RWPE2 (cell line): ENCODE data around the gene RNF112.

Experiments
- ATAC-seq: fragments of 200-7000 bp; cut with Tn5 transposase; 3 replicates; pipeline ENCODE4 v1.9.1; 2021; ENCODE audit warnings: low read depth
- DNase-seq: peaks from one replicate; pipeline ENCODE4 v3.0.0-alpha.2; 2020; ENCODE audit warnings: low spot score
- H3K27ac ChIP-seq: fragments of 450-650 bp; 2 replicates; pipeline ENCODE4 v1.5.1; 2017; ENCODE audit warnings: mild to moderate bottlenecking; ENCODE audit not compliant: poor library complexity, severe bottlenecking
- H3K27me3 ChIP-seq: fragments of 250-450 bp; sonication (Bioruptor Pico); 2 replicates; pipeline ENCODE4 v1.5.1; 2021; ENCODE audit warnings: mild to moderate bottlenecking, moderate library complexity; ENCODE audit not compliant: insufficient read depth, poor library complexity, severe bottlenecking
- H3K36me3 ChIP-seq: fragments of 250-450 bp; sonication (Bioruptor Pico); 2 replicates; pipeline ENCODE4 v1.5.1; 2020; ENCODE audit warnings: low read depth, mild to moderate bottlenecking, moderate library complexity
- H3K4me1 ChIP-seq: fragments of 250-450 bp; sonication (Bioruptor Pico); 2 replicates; pipeline ENCODE4 v1.5.1; 2021; ENCODE audit warnings: mild to moderate bottlenecking, moderate library complexity; ENCODE audit not compliant: insufficient read depth, poor library complexity, severe bottlenecking
- H3K4me3 ChIP-seq: fragments of 250-450 bp; sonication (Bioruptor Pico); 2 replicates; pipeline ENCODE4 v1.5.1; 2021; ENCODE audit warnings: mild to moderate bottlenecking, moderate library complexity; ENCODE audit not compliant: severe bottlenecking
- H3K9me3 ChIP-seq: fragments of 250-450 bp; sonication (Bioruptor Pico); 2 replicates; pipeline ENCODE4 v1.5.1; 2021; ENCODE audit warnings: mild to moderate bottlenecking, moderate library complexity; ENCODE audit not compliant: severe bottlenecking
- CTCF ChIP-seq: fragments of 450-650 bp; IDR thresholded peaks from one replicate; pipeline ENCODE4 v1.5.1; 2017; ENCODE audit warnings: mild to moderate bottlenecking, moderate library complexity; ENCODE audit not compliant: poor library complexity, severe bottlenecking

The RNF112 gene

GRCh38 chr17:19411631-19412030 is 599 bp downstream of the RNF112 start:
- TF ChIP-seq CTCF: no peak
- no peaks in the 10 kb centered on the region for H3K36me3 ChIP-seq
- no peak overlapping the region for H3K4me3 ChIP-seq
- no peak for ATAC-seq
- no peaks in the 10 kb centered on the region for H3K27me3 ChIP-seq
- no peaks in the 10 kb centered on the region for H3K9me3 ChIP-seq
- no peak for DNase-seq
- H3K4me1 ChIP-seq: peaks cover 7% of the 10 kb centered on the region
- no peak overlapping the region for H3K27ac ChIP-seq

- Histone ChIP-seq H3K4me3 (no peak overlapping the region), H3K36me3 (no peaks in the 10 kb centered on the region), H3K27me3 (no peaks in the 10 kb centered on the region), H3K4me1 (peaks cover 7% of the 10 kb centered on the region), H3K27ac (no peak overlapping the region), H3K9me3 (no peaks in the 10 kb centered on the region)
- ATAC-seq (no peak), DNase-seq (no peak)
- TF ChIP-seq CTCF: no peak
These were observed 1.5 kb downstream of the RNF112 start for GRCh38 chr17:19412510-19412909.

- ATAC-seq: no peak
- TF ChIP-seq CTCF: no peak
- H3K36me3 ChIP-seq: no peaks in the 10 kb centered on the region
- no peak for DNase-seq
- no peak overlapping the region for H3K27ac ChIP-seq
- no peaks in the 10 kb centered on the region for H3K27me3 ChIP-seq
- no peak overlapping the region for H3K4me3 ChIP-seq
- H3K4me1 ChIP-seq: peaks cover 7% of the 10 kb centered on the region
- H3K9me3 ChIP-seq: no peaks in the 10 kb centered on the region
These were observed 2.0 kb downstream of the RNF112 start for GRCh38 chr17:19412984-19413383.

- TF ChIP-seq CTCF: no peak
- Histone ChIP-seq H3K4me3 (no peak overlapping the region), H3K4me1 (peaks cover 7% of the 10 kb centered on the region), H3K27me3 (no peaks in the 10 kb centered on the region), H3K9me3 (no peaks in the 10 kb centered on the region), H3K27ac (no peak overlapping the region), H3K36me3 (no peaks in the 10 kb centered on the region)
- DNase-seq: no peak
- ATAC-seq: no peak
These were observed 2.7 kb downstream of the RNF112 start for GRCh38 chr17:19413761-19414160.

GRCh38 chr17:19414396-19415280 is 3.6 kb downstream of the RNF112 start:
- no peak for ATAC-seq
- H3K27me3 ChIP-seq: no peaks in the 10 kb centered on the region
- TF ChIP-seq CTCF: no peak
- H3K36me3 ChIP-seq: no peaks in the 10 kb centered on the region
- H3K4me3 ChIP-seq: no peak overlapping the region
- peaks cover 3% of the 10 kb centered on the region for H3K4me1 ChIP-seq
- DNase-seq: no peak
- H3K9me3 ChIP-seq: no peaks in the 10 kb centered on the region
- no peak overlapping the region for H3K27ac ChIP-seq
